COR-L47 (cell line): ENCODE results near the gene RING1.

Experiments used
- DNase-seq: peaks from one replicate; lab custom pipeline; 2025; lab: John Stamatoyannopoulos, UW

The RING1 gene

GRCh38 chr6:33208091-33208967 is at the start of gene RING1:
TSS of gene RING1 (plus strand) at chr6:33208500. CDS start at chr6:33208823, 323 bp downstream.
- DNase-seq = peak; percentile 76

GRCh38 chr6:33160096-33160495 is 48.2 kb upstream of the RING1 start:
- DNase-seq = no peak

GRCh38 chr6:33160728-33161344 is 47.5 kb upstream of the RING1 start:
- DNase-seq = no peak

- DNase-seq = peak; percentile 33
Measured at GRCh38 chr6:33161354-33162331, 46.7 kb upstream of the RING1 start.

GRCh38 chr6:33163540-33163939 is 44.8 kb upstream of the RING1 start:
- no peak for DNase-seq

- DNase-seq = no peak
Measured at GRCh38 chr6:33164176-33164575, 44.1 kb upstream of the RING1 start.

GRCh38 chr6:33164665-33165373 is 43.5 kb upstream of the RING1 start:
- no peak for DNase-seq

GRCh38 chr6:33165581-33166258 is 42.6 kb upstream of the RING1 start:
- DNase-seq = no peak

GRCh38 chr6:33166363-33166762 is 41.9 kb upstream of the RING1 start:
- DNase-seq = no peak

- no peak for DNase-seq
Measured at GRCh38 chr6:33166811-33167210, 41.5 kb upstream of the RING1 start.

- no peak for DNase-seq
Measured at GRCh38 chr6:33167374-33168283, 40.7 kb upstream of the RING1 start.

GRCh38 chr6:33168284-33168601 is 40.1 kb upstream of the RING1 start:
- no peak for DNase-seq

GRCh38 chr6:33168639-33169038 is 39.7 kb upstream of the RING1 start:
- DNase-seq = no peak

GRCh38 chr6:33169291-33170175 is 38.8 kb upstream of the RING1 start:
- DNase-seq = no peak

- no peak for DNase-seq
Measured at GRCh38 chr6:33170176-33171015, 37.9 kb upstream of the RING1 start.

- DNase-seq = no peak
Measured at GRCh38 chr6:33171016-33171879, 37.1 kb upstream of the RING1 start.
